PC-9 (cell line): ENCODE results near the gene TAB3. TPM values are rescaled to one million over a fixed set of nuclear protein-coding genes. Genes with fewer than 3 reads are reported as not detected.

Source experiments
- BruUV-seq: library from RNA; stranded (reverse); fragments of 400-500 nt; replicated peaks from 2 replicates; lab custom pipeline; 2021; lab: Mats Ljungman, UMichigan
- CTCF ChIA-PET: fragments of 300-600 bp; sonication (Branson Sonifier 250); formaldehyde crosslinking; loops from one replicate; lab custom pipeline; 2022; ENCODE audit warnings: antibody characterized with exemption; lab: Charles Lee
- POLR2A ChIA-PET: fragments of 300-600 bp; sonication (Branson Sonifier 250); formaldehyde crosslinking; loops from one replicate; lab custom pipeline; 2022; ENCODE audit warnings: antibody characterized with exemption; ENCODE audit not compliant: unreplicated experiment; lab: Charles Lee
- DNase-seq, 2 experiments: peaks; one replicate each; pipeline versions ENCODE4 v3.0.0 to v3.0.0-alpha.2; 2015 to 2022; ENCODE audit warnings: mixed read lengths in 1 of 2
- H2AFZ ChIP-seq: fragments of 200-600 bp; sonication (generic); 2 replicates; pipeline ENCODE4 v1.8.1; 2017; ENCODE audit warnings: antibody characterized with exemption
- H3F3A ChIP-seq: fragments of 200-600 bp; sonication (generic); 2 replicates; pipeline ENCODE4 v1.8.1; 2017; ENCODE audit warnings: antibody characterized with exemption, mild to moderate bottlenecking, low read depth; ENCODE audit not compliant: insufficient read depth
- H3K27ac ChIP-seq: fragments of 200-600 bp; sonication (generic); 2 replicates; pipeline ENCODE4 v1.6.1; 2016; ENCODE audit warnings: mixed run types
- H3K27me3 ChIP-seq: fragments of 200-600 bp; sonication (generic); 2 replicates; pipeline ENCODE4 v1.6.1; 2016; ENCODE audit warnings: low read depth, mixed run types; ENCODE audit not compliant: insufficient read depth
- H3K36me3 ChIP-seq: fragments of 200-600 bp; sonication (generic); 2 replicates; pipeline ENCODE4 v1.6.1; 2016; ENCODE audit warnings: low read depth, mixed run types
- H3K4me1 ChIP-seq: fragments of 200-600 bp; sonication (generic); replicated peaks from 2 replicates; pipeline ENCODE4 v1.6.1; 2016; ENCODE audit warnings: mixed run types; ENCODE audit not compliant: insufficient read depth
- H3K4me2 ChIP-seq: fragments of 200-600 bp; sonication (generic); 2 replicates; pipeline ENCODE4 v1.6.1; 2017; ENCODE audit warnings: mixed run types
- H3K4me3 ChIP-seq: fragments of 200-600 bp; sonication (generic); 2 replicates; pipeline ENCODE4 v1.6.1; 2016; ENCODE audit warnings: mixed run types
- H3K79me2 ChIP-seq: fragments of 200-600 bp; sonication (generic); 2 replicates; pipeline ENCODE4 v1.6.1; 2017; ENCODE audit warnings: low read depth, mixed run types
- H3K9me2 ChIP-seq: fragments of 200-600 bp; sonication (generic); 2 replicates; pipeline ENCODE4 v1.8.1; 2017; ENCODE audit warnings: mild to moderate bottlenecking; ENCODE audit not compliant: insufficient read depth
- H3K9me3 ChIP-seq: fragments of 200-600 bp; sonication (generic); 2 replicates; pipeline ENCODE4 v1.8.1; 2016; ENCODE audit warnings: low read depth; ENCODE audit not compliant: insufficient read depth
- H4K20me1 ChIP-seq: fragments of 200-600 bp; sonication (generic); 2 replicates; pipeline ENCODE4 v1.8.1; 2017; ENCODE audit not compliant: insufficient read depth
- EZH2 ChIP-seq: fragments of 200-600 bp; sonication (generic); IDR thresholded peaks from 2 replicates; pipeline ENCODE4 v1.8.0; 2017; ENCODE audit warnings: antibody characterized with exemption, low read depth
- intact Hi-C: fragments of 100-400 bp; cut with micrococcal nuclease; formaldehyde crosslinking; loops from one replicate; pipeline ENCODE4 v1.10.0; 2022; ENCODE audit not compliant: unreplicated experiment
- total RNA-seq: library from RNA; stranded (reverse); gene quantifications from 2 replicates; pipeline ENCODE4 v1.2.3, GENCODE V29; 2021
- TF ChIP-seq, protein P1 (sequence below): fragments of 200-600 bp; sonication (generic); conservative IDR thresholded peaks from 2 replicates; pipeline ENCODE4 v1.6.1; 2017; ENCODE audit warnings: mixed run types, antibody characterized with exemption, mild to moderate bottlenecking, moderate library complexity

Gene TAB3
- total RNA-seq, 1 experiment from 2014 or later: 50.8 TPM

GRCh38 chrX:30821116-30821515, 67.9 kb downstream of the TAB3 start:
- Histone ChIP-seq H3K9me2 (no peaks in the 10 kb centered on the region), H3K4me3 (no peak overlapping the region), H3K9me3 (no peaks in the 10 kb centered on the region), H3F3A (no peaks in the 10 kb centered on the region), H3K79me2 (no peaks in the 10 kb centered on the region), H3K36me3 (no peaks in the 10 kb centered on the region), H2AFZ (no peak overlapping the region), H3K27me3 (no peaks in the 10 kb centered on the region), H3K4me2 (no peak overlapping the region), H4K20me1 (no peaks in the 10 kb centered on the region), H3K27ac (no peak overlapping the region), H3K4me1 (no peaks in the 10 kb centered on the region)
- intact Hi-C loops: loop anchor here (5.0 to 10.0 kb wide), 2 partner anchors 84 to 604 kb away; no protein-coding TSS in a partner anchor
- ChIA-PET CTCF (interaction anchor here (0.6 kb wide), 2 partner anchors 441 to 657 kb away, joined by 3 to 6 read pairs; no protein-coding TSS in a partner anchor), POLR2A (no interaction called here)
- BruUV-seq: no TSS peak
- DNase-seq: no peak
- TF ChIP-seq, protein P1, sequence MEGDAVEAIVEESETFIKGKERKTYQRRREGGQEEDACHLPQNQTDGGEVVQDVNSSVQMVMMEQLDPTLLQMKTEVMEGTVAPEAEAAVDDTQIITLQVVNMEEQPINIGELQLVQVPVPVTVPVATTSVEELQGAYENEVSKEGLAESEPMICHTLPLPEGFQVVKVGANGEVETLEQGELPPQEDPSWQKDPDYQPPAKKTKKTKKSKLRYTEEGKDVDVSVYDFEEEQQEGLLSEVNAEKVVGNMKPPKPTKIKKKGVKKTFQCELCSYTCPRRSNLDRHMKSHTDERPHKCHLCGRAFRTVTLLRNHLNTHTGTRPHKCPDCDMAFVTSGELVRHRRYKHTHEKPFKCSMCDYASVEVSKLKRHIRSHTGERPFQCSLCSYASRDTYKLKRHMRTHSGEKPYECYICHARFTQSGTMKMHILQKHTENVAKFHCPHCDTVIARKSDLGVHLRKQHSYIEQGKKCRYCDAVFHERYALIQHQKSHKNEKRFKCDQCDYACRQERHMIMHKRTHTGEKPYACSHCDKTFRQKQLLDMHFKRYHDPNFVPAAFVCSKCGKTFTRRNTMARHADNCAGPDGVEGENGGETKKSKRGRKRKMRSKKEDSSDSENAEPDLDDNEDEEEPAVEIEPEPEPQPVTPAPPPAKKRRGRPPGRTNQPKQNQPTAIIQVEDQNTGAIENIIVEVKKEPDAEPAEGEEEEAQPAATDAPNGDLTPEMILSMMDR: 0 out of 2 replicates have a peak, but pooled peaks have one; percentile 27
- TF ChIP-seq EZH2: no peak

- H3K27me3 ChIP-seq: no peaks in the 10 kb centered on the region
- TF ChIP-seq EZH2: no peak
- TF ChIP-seq, protein P1: no peak
- no peak overlapping the region for H3K4me3 ChIP-seq
- CTCF ChIA-PET: no interaction called here
- no peaks in the 10 kb centered on the region for H3K79me2 ChIP-seq
- H3F3A ChIP-seq: no peaks in the 10 kb centered on the region
- H3K27ac ChIP-seq: no peak overlapping the region
- no peaks in the 10 kb centered on the region for H3K9me2 ChIP-seq
- POLR2A ChIA-PET: no interaction called here
- no peaks in the 10 kb centered on the region for H3K4me1 ChIP-seq
- no peaks in the 10 kb centered on the region for H3K9me3 ChIP-seq
- no peaks in the 10 kb centered on the region for H3K36me3 ChIP-seq
- BruUV-seq: no TSS peak
- intact Hi-C loops: no loop called here
- DNase-seq: no peak
- H4K20me1 ChIP-seq: no peaks in the 10 kb centered on the region
- no peak overlapping the region for H2AFZ ChIP-seq
- H3K4me2 ChIP-seq: no peak overlapping the region
Measured at GRCh38 chrX:30819080-30819479, 70.0 kb downstream of the TAB3 start.

DNA sequence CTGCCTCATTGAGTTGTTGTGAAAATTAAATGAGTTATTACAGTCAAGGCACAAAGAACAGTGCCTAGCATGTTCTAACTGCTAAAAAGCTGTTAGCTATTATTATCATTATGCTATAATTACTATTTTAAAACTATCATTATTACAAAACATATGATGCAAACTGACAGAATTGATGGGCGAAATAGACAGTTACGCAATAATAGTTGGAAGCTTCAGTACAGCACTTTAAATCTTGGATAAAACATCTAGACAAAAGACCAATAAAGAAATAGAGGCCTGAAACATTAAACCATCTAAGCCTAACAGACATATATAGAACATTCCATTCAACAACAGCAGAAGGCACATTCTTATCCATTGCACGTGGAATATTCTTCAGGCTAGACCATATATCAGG, 73.0 kb downstream of the TAB3 start:
- H3K9me3 ChIP-seq: no peaks in the 10 kb centered on the region
- TF ChIP-seq, protein P1: no peak
- TF ChIP-seq EZH2: no peak
- H3K4me3 ChIP-seq: no peak overlapping the region
- H4K20me1 ChIP-seq: no peaks in the 10 kb centered on the region
- no peaks in the 10 kb centered on the region for H3K36me3 ChIP-seq
- no peaks in the 10 kb centered on the region for H3K4me1 ChIP-seq
- no peak for DNase-seq
- POLR2A ChIA-PET: no interaction called here
- no peak overlapping the region for H3K27ac ChIP-seq
- no peak overlapping the region for H3K4me2 ChIP-seq
- H3K79me2 ChIP-seq: no peaks in the 10 kb centered on the region
- intact Hi-C loops: no loop called here
- no TSS peak for BruUV-seq
- H3K9me2 ChIP-seq: no peaks in the 10 kb centered on the region
- no peak overlapping the region for H2AFZ ChIP-seq
- no peaks in the 10 kb centered on the region for H3K27me3 ChIP-seq
- CTCF ChIA-PET: no interaction called here
- no peaks in the 10 kb centered on the region for H3F3A ChIP-seq
